Posterior vena cava (tissue), 2 donors: ENCODE results near the gene ACVR1. TPM values are rescaled to one million over a fixed set of nuclear protein-coding genes. Genes with fewer than 3 reads are reported as not detected.
A peak's percentile ranks its signal among the peaks of the same experiment; 100 is the strongest.

ENCODE experiments used
- DNase-seq: peaks from one replicate; pipeline ENCODE4 v3.0.0-alpha.2; 2020; ENCODE audit warnings: low spot score
- intact Hi-C, 2 donors: fragments of 100-400 bp; cut with DNase I; formaldehyde crosslinking; loops; one replicate each; pipeline versions ENCODE4 v1.14.1 to v1.14.2; 2022 to 2023
- total RNA-seq, 2 donors: library from RNA; stranded (reverse); fragmentation: NEBNext Ultra II Directional; extraction: Animal tissue kit (Norgen Biotek cat#: 25700); gene quantifications; one replicate each; pipeline ENCODE4 v1.2.1, GENCODE V29; 2021
- donor health status: DM: yes; HTN: yes; CAD: no.
- donor health status: DM: yes; HTN: yes; CAD: no.

ACVR1 gene
- total RNA-seq, 2 donors from 2014 or later: 67.4 to 70.3 TPM

DNA sequence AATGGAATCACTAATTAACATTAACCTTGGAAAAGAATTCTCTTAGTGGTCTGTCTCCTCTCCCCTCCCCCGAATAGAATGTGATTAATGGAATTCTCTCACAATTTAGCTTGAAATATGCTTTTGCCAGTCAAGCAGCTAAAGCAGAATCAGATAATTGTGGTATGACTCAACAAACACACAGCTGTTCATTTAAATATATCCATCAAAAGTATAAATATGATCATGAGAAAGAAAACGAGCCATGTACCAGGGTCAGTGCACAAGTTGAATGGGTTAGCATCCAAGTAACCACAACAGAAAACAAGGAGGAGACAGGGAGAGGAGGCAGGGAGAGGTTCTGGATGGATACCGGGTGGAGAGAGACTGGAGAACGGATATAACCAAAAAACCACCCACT lies 66.9 kb downstream of the ACVR1 start:
- DNase-seq: no peak
- intact Hi-C loops: no loop called here

DNA sequence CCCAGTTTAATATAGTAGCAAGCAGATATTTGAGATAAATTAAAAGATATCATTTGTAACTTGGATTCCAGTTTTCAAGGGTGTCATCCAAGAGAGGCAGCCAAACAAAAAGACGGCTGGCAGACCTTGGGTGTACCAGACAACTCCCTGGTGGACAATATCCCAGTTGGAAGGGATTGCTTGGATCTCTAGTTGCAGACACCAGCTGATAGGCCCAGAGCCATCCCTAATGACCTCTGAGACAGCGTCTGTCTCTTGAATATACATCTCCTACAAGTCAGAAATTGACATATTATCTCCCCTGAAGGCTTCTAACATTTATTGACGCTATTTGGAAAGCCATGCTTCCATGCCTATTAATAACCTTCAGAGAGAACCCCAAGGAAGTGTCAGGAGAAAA lies 67.7 kb downstream of the ACVR1 start:
- DNase-seq: no peak
- intact Hi-C loops: no loop called here

- no peak for DNase-seq
- intact Hi-C loops: loop anchor here in 1 of 2 donors (1.0 kb wide), 1 partner anchor 8 kb away; no protein-coding TSS in a partner anchor
Observed at GRCh38 chr2:157806426-157807077, 69.6 kb downstream of the ACVR1 start.

- intact Hi-C loops: no loop called here
- DNase-seq: no peak
Observed at GRCh38 chr2:157805519-157805918, 70.6 kb downstream of the ACVR1 start.

DNA sequence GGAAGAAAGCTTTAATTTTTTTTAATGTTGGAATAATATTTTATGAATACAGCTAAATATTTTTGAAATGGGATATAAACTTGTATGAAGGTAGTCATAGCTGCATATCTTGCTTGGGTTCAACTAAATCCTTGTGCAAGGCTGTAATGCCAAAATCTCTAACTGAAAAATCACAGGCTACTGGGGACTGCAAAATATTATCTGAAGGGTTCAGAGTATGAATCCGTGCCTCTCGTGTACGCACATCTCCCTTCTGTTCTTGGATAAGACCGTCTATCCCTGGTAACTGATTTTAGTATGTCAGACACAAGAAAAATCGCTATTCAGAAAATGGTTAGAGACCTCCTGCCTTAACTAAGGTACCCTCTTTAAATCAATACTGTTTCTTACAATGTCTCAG lies 71.8 kb downstream of the ACVR1 start:
- no peak for DNase-seq
- intact Hi-C loops: no loop called here

- DNase-seq: no peak
- intact Hi-C loops: no loop called here
Observed at GRCh38 chr2:157803952-157804351, 72.2 kb downstream of the ACVR1 start.

DNA sequence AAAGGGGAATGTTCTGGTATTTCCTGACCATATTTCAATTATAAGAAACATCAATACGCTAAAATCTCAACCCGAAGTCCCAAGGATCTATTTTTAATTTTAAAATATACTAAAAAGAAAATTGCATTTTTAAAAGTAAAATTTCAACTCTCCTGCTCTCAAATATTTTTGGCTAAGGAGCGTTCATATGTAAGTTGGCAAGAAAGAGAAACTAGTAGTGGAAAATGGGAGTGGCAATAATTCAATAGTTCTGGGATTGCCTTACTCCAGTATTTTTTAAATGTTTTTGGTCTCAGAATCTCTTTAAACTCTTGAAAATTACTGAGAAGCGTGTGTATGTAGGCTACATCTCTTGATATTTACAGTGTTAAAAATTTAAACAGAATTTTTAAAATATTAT lies 72.7 kb downstream of the ACVR1 start:
- no peak for DNase-seq
- intact Hi-C loops: no loop called here

GRCh38 chr2:157800838-157801495 lies 75.2 kb downstream of the ACVR1 start:
- intact Hi-C loops: no loop called here
- DNase-seq: no peak

- intact Hi-C loops: no loop called here
- DNase-seq: no peak
Observed at GRCh38 chr2:157793053-157793612, 83.0 kb downstream of the ACVR1 start.

- DNase-seq: no peak
- intact Hi-C loops: no loop called here
Observed at GRCh38 chr2:157792335-157793052, 83.6 kb downstream of the ACVR1 start.

GRCh38 chr2:157790780-157791179 lies 85.3 kb downstream of the ACVR1 start:
- no peak for DNase-seq
- intact Hi-C loops: no loop called here

DNA sequence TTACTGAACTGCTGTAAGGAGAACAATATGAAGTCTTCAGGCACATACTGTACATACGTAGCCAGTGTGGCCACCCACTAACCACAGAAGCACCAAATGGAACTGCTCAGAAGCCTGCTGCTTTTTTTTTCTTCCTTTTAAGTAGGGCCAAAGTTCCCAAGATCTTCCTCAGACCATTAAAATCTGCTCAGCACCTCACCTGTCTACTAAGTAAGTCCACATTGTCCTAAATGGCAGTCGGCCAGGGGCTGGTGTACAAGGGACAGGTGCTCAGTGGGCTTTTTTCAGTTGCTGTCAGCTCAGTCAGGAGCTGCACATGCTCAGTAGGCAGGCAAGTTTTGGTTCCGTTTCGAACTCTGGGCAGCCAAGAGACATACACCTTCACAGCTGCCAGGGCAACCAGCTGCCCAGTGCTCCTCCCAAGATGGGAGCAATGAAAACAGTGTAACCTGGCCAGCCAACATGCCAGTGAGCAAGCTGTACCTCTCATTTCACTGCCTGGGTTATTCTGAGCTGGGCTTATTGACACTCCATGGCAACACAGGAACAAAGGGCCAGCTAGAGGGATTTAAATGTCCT lies 86.1 kb downstream of the ACVR1 start:
- DNase-seq: peak; percentile 74

DNA sequence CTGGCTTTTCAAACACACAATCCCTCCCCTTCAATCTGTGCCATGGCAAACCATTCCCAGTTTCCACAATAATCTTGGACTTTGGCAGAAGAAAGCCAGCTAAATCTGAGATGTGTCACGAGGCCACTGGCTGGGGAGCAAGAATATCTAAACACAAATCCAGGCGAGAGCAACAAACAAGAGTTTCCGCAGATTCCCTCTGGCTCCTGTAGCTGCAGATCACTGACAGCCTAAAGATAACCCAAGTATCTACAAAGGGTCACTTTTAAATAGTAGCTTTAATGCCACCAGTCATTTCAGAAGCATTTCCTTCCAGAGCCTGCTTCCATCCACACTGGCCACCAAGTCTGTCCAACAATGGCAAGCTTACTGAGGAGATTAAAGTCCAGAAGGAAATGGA lies 86.9 kb downstream of the ACVR1 start:
- DNase-seq: no peak
- intact Hi-C loops: loop anchor here in 1 of 2 donors (10.0 kb wide), 1 partner anchor 86 kb away; the partner anchor contains the start of gene ACVR1

More for the DNA sequence above, 86.1 kb downstream of the ACVR1 start:
- intact Hi-C loops: loop anchor here in 1 of 2 donors (10.0 kb wide), 1 partner anchor 85 kb away; the partner anchor contains the start of gene ACVR1

DNA sequence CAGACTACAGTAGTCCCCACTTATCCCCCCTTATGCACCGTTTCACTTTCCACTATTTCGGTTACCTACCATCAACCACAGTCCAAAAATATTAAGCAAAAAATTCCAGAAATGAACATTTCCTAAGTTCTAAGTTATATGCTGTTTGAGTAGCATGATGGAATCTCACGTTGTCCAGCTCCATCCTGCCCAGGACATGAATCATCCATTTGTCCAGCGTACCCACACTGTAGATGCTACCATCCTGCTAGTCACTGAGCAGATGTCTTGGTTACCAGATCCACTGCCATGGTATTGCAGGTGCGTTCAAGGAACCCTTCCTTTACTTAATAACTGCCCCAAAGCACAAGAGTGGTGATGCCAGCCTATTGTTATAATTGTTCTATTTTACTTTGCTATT lies 87.9 kb downstream of the ACVR1 start:
- no peak for DNase-seq
- intact Hi-C loops: loop anchor here in 1 of 2 donors (10.0 kb wide), 1 partner anchor 87 kb away; the partner anchor contains the start of gene ACVR1

DNA sequence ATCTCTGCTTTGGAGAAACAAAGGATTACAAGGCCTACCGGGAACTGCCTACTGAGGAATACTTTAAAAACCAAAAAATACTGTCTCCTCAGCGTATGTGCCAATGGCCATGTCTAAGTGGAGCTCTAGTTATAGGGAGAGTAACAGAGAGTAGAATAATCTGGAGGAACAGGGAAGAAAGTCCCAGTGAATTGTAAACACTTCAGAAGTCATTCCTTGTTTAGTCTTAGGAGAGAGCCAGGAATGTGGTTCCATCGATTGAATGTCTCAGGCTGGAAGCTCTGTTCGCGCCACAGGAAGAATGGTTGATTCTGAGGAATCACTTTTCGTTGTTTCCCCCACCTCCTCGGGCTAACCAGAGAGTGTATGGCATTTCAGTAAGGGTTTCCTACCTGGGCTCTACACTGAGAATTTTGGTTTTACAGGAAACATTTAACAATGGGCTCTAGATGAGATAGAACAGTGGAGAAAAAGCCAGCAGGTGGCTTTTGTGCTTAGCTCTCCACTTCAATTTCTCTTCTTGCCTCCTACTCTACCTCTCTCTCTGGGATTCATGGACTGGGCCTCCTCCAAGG lies 88.7 kb downstream of the ACVR1 start:
- DNase-seq: no peak
- intact Hi-C loops: loop anchor here in 1 of 2 donors (10.0 kb wide), 1 partner anchor 87 kb away; the partner anchor contains the start of gene ACVR1

DNA sequence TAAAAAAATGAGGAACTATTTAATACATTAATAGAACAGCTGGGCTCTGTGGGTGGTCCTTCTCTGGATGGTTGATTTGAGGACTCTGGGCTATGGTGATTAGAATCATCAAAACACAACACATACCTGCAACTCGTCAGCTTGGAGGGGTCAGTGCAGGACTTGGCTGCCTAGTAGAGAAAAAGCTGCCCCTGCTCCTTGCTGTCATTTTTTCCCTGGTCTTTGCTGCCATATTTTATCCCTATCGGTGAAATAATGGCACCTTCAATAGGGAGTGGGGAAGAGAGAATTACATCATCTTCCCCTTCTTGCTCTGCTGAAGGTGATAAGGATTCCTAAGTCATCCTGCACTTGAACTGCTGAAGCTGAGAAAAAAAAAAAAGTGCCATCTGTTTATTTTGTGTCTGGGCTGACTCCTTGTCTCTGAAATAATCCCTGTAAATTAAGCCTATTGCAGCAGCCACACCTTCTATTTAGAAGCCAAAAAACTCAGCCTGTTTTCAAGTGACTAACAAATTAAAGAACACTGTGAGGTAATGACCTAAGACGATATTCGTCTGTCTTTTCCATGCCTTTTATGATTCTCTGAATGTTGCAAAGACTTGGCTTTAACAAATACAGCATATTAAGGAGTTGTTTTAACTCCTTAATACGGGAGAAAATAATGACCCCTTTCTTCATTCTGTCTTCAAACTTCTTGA lies 89.3 kb downstream of the ACVR1 start:
- DNase-seq: no peak
- intact Hi-C loops: loop anchor here in 1 of 2 donors (10.0 kb wide), 1 partner anchor 88 kb away; the partner anchor contains the start of gene ACVR1

- no peak for DNase-seq
- intact Hi-C loops: loop anchor here in 1 of 2 donors (10.0 kb wide), 1 partner anchor 89 kb away; the partner anchor contains the start of gene ACVR1
Observed at GRCh38 chr2:157785866-157786662, 90.1 kb downstream of the ACVR1 start.
